DMS153 treated with DMSO at 0.1 percent for 48 hours (cell line): ENCODE results near the gene HNRNPLL.
A peak's percentile ranks its signal among the peaks of the same experiment; 100 is the strongest.
"Not testable (repeated sequence)": the region's sequence is repeated elsewhere in the genome, so short reads cannot be mapped to it uniquely, and the experiment has no call there.

Experiments
- DNase-seq: peaks from one replicate; lab custom pipeline; 2025; ENCODE audit not compliant: unreplicated experiment; lab: John Stamatoyannopoulos, UW

The HNRNPLL gene

GRCh38 chr2:38620282-38620977 is 17.7 kb upstream of the HNRNPLL start:
- DNase-seq: peak; percentile 68

GRCh38 chr2:38619458-38620164 is 16.9 kb upstream of the HNRNPLL start:
- DNase-seq: no peak

GRCh38 chr2:38617301-38617700 is 14.6 kb upstream of the HNRNPLL start:
- no peak for DNase-seq

- DNase-seq: no peak
These were observed 12.5 kb upstream of the HNRNPLL start for GRCh38 chr2:38615237-38615636.

- no peak for DNase-seq
These were observed 11.1 kb upstream of the HNRNPLL start for GRCh38 chr2:38613849-38614213.

GRCh38 chr2:38613126-38613848 is 10.6 kb upstream of the HNRNPLL start:
- no peak for DNase-seq

- DNase-seq: no peak
These were observed 8.4 kb upstream of the HNRNPLL start for GRCh38 chr2:38610851-38611801.

- not testable (repeated sequence) for DNase-seq
These were observed 6.5 kb upstream of the HNRNPLL start for GRCh38 chr2:38609246-38609645.

- DNase-seq: no peak
These were observed 6.0 kb upstream of the HNRNPLL start for GRCh38 chr2:38608755-38609154.

GRCh38 chr2:38605298-38605830 is 2.6 kb upstream of the HNRNPLL start:
- DNase-seq: no peak

GRCh38 chr2:38603402-38604290 is 918 bp upstream of the HNRNPLL start:
- peak; percentile 46 for DNase-seq

- no peak for DNase-seq
These were observed 494 bp downstream of the HNRNPLL start for GRCh38 chr2:38602136-38602731.

GRCh38 chr2:38601463-38602135 is 1.1 kb downstream of the HNRNPLL start:
- peak; percentile 17 for DNase-seq

GRCh38 chr2:38600921-38601455 is 1.7 kb downstream of the HNRNPLL start:
- no peak for DNase-seq

- no peak for DNase-seq
These were observed 2.4 kb downstream of the HNRNPLL start for GRCh38 chr2:38600242-38600891.

GRCh38 chr2:38599706-38600105 is 3.0 kb downstream of the HNRNPLL start:
- DNase-seq: no peak

GRCh38 chr2:38598991-38599295 is 3.8 kb downstream of the HNRNPLL start:
- DNase-seq: no peak
